Astrocyte of the cerebellum (primary cell): ENCODE data around the gene KSR1.

ENCODE experiments used
- DNase-seq: peaks from one replicate; pipeline ENCODE4 v3.0.0-alpha.2; 2011; ENCODE audit warnings: low read depth
- H3K4me3 ChIP-seq: 2 replicates; pipeline ENCODE4 v1.5.1; 2011; ENCODE audit warnings: mild to moderate bottlenecking, low read depth, low read length, moderate library complexity
- in situ Hi-C: cut with HindIII; loops from 2 replicates; pipeline ENCODE4 v1.10.0; 2017; ENCODE audit warnings: low sequenced_read_pairs
- TF ChIP-seq, protein P1 (sequence below): IDR thresholded peaks from 2 replicates; pipeline ENCODE4 v1.5.1; 2012; ENCODE audit warnings: low read length, low read depth, moderate library complexity, mild to moderate bottlenecking; ENCODE audit errors: missing control alignments

The KSR1 gene

DNA sequence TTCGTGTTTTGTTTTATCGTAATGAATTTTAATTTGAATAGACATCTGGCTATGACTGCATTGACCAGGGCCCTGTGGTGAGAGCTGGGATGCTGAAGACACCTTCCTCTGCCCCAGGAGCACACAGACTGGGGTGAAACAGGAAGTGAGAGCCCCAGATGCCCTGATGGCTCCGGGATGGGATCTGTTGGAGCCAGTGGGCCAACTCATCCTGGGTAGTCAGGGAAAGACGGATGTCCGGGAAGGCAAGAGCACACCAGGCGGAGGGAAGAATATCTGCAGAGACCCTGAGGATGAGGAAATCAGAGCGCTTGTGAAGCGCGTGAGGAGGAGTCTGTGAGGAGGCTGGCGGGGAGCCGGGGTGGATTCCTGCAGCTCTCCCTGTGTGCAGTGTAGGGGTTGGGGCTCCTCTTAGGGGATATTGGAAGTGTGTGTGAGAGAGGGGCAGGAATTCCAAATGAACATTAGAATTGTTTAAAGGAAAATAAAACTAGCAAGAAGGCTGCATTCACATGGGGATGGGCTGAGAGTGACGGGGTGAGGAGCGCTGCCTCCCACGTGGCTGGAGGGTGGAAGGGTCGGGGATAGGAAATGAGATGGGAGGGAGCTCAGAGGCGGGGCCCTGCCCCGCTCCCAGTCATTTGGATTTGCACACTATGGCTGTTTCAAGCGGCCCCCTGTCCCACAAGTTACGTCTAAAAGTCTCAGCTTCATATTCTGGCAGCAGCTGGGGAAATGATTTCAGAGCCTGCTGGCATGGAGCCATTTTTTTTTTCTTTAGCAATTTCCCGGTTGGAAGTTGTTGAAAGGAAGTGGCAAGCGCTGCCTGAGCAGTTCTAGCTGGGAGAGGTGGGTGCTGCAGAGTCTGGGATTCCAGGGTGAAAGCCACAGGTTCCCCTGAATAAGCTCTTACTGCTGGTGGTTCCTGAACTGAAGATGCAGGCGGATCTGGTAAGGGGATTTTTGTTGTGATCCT is 103.5 kb downstream of the KSR1 start:
- H3K4me3 ChIP-seq = peak overlapping the region; percentile 3
- TF ChIP-seq, protein P1, sequence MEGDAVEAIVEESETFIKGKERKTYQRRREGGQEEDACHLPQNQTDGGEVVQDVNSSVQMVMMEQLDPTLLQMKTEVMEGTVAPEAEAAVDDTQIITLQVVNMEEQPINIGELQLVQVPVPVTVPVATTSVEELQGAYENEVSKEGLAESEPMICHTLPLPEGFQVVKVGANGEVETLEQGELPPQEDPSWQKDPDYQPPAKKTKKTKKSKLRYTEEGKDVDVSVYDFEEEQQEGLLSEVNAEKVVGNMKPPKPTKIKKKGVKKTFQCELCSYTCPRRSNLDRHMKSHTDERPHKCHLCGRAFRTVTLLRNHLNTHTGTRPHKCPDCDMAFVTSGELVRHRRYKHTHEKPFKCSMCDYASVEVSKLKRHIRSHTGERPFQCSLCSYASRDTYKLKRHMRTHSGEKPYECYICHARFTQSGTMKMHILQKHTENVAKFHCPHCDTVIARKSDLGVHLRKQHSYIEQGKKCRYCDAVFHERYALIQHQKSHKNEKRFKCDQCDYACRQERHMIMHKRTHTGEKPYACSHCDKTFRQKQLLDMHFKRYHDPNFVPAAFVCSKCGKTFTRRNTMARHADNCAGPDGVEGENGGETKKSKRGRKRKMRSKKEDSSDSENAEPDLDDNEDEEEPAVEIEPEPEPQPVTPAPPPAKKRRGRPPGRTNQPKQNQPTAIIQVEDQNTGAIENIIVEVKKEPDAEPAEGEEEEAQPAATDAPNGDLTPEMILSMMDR = no peak
- in situ Hi-C loops = loop anchor here (25.0 kb wide), 1 partner anchor 222 kb away; no protein-coding TSS in a partner anchor
- peak; percentile 81 for DNase-seq

- no peak overlapping the region for H3K4me3 ChIP-seq
- TF ChIP-seq, protein P1 = no peak
- in situ Hi-C loops = loop anchor here (25.0 kb wide), 1 partner anchor 223 kb away; no protein-coding TSS in a partner anchor
- no peak for DNase-seq
Observed at GRCh38 chr17:27560668-27561067, 104.4 kb downstream of the KSR1 start.

GRCh38 chr17:27562777-27563455 is 106.7 kb downstream of the KSR1 start:
- TF ChIP-seq, protein P1 = no peak
- no peak for DNase-seq
- in situ Hi-C loops = loop anchor here (25.0 kb wide), 1 partner anchor 226 kb away; no protein-coding TSS in a partner anchor
- H3K4me3 ChIP-seq = no peak overlapping the region

GRCh38 chr17:27563532-27563931 is 107.3 kb downstream of the KSR1 start:
- DNase-seq = no peak
- H3K4me3 ChIP-seq = no peak overlapping the region
- TF ChIP-seq, protein P1 = no peak
- in situ Hi-C loops = loop anchor here (25.0 kb wide), 1 partner anchor 226 kb away; no protein-coding TSS in a partner anchor

DNA sequence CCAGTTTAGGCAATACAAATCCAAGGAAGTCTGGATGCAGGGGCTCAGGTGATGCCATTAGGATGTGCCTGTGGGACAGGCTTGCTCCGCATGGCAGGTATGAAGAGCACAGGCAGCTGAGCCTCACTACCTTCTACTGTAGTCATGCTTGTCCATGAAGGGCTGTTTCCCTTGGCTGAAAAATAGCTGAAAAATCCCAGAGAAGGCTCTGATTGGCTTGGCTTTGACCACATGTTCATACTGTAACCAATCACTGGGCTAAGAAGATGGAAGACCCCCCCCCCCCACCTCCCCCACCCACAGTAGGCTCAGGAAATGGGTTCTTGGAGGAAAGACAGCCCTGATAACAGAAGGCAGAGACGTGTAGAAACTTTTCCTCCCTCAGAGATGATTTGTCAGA is 108.2 kb downstream of the KSR1 start:
- H3K4me3 ChIP-seq = no peak overlapping the region
- no peak for DNase-seq
- TF ChIP-seq, protein P1 = no peak
- in situ Hi-C loops = loop anchor here (25.0 kb wide), 1 partner anchor 227 kb away; no protein-coding TSS in a partner anchor
